Psoas muscle (tissue), 8 donors: ENCODE measurements around the gene LAMC1. TPM values are rescaled to one million over a fixed set of nuclear protein-coding genes. Genes with fewer than 3 reads are reported as not detected.

Source experiments
- ATAC-seq, 4 donors: fragments of 200-7000 bp; cut with Tn5 transposase; one replicate each; pipeline ENCODE4 v1.9.1; 2020; ENCODE audit warnings: moderate library complexity in 3 of 4, mild to moderate bottlenecking in 2 of 4
- DNase-seq, 2 donors: peaks; one replicate each; pipeline ENCODE4 v3.0.0-alpha.2; 2020
- H3K27ac ChIP-seq: fragments of 200-600 bp; one replicate; pipeline ENCODE4 v1.8.0; 2022
- H3K27me3 ChIP-seq, 3 donors: fragments of 200-600 bp in 1 of 3; one replicate each; pipeline versions ENCODE4 v1.6.1 to v1.8.0; 2013 to 2022; ENCODE audit warnings: low read length in 2 of 3, mild to moderate bottlenecking in 2 of 3, moderate library complexity in 1 of 3; ENCODE audit not compliant: insufficient read depth in 3 of 3
- H3K36me3 ChIP-seq, 2 donors: fragments of 200-600 bp in 1 of 2; one replicate each; pipeline versions ENCODE4 v1.6.1 to v1.8.0; 2013 to 2022; ENCODE audit warnings: low read depth in 1 of 2, mild to moderate bottlenecking in 1 of 2, moderate library complexity in 1 of 2; ENCODE audit not compliant: insufficient read depth in 1 of 2
- H3K4me1 ChIP-seq: fragments of 200-600 bp; one replicate; pipeline ENCODE4 v1.8.0; 2022
- H3K4me3 ChIP-seq: fragments of 200-600 bp; one replicate; pipeline ENCODE4 v1.8.0; 2022; ENCODE audit warnings: mild to moderate bottlenecking
- H3K9me3 ChIP-seq: fragments of 200-600 bp; one replicate; pipeline ENCODE4 v1.8.0; 2022
- CTCF ChIP-seq: fragments of 200-600 bp; IDR thresholded peaks from one replicate; pipeline ENCODE4 v1.8.0; 2022; ENCODE audit warnings: antibody characterized with exemption
- WGBS, 3 donors: extraction: QIAGEN DNeasy Blood & Tissue Kit; methylation state at CpG; one replicate each; pipeline versions ENCODE4 v1.1.6 to v1.1.7; 2013; 5-methylcytosine and 5-hydroxymethylcytosine counted together
- intact Hi-C, 2 donors: fragments of 100-400 bp; cut with DNase I; formaldehyde crosslinking; loops; one replicate each; pipeline versions ENCODE4 v1.11.0 to v1.14.2; 2022
- polyA plus RNA-seq, 3 donors: library from polyadenylated mRNA; stranded (reverse); fragments of 200-250 nt; gene quantifications; one replicate each; pipeline ENCODE4 v1.2.3, GENCODE V29; 2013
- total RNA-seq, 4 donors: library from RNA; stranded (reverse); fragmentation: NEBNext Ultra II Directional in 2 of 4; extraction: Animal tissue kit (Norgen Biotek cat#: 25700) in 2 of 4; gene quantifications; one replicate each; pipeline versions ENCODE4 v1.2.1 to v1.2.4, GENCODE V29; 2021 to 2023
- donor health status: healthy with polysubstance abuse.
- donor health status: DM: no; HTN: no; CAD: no; lungs with moderate emphysema.
- donor health status: Bipolar disorder and iron deficiency.
- donor health status: healthy.
- donor health status: DM: yes; HTN: yes; CAD: no.
- donor health status: DM: no; HTN: no; CAD: no.
- donor health status: DM: no; HTN: no; CAD: no.
- donor health status: DM: yes; HTN: yes; CAD: no.

LAMC1 gene
- total and polyA plus RNA-seq, 7 donors, result 28.0 to 94.4 (median 71.4) TPM

DNA sequence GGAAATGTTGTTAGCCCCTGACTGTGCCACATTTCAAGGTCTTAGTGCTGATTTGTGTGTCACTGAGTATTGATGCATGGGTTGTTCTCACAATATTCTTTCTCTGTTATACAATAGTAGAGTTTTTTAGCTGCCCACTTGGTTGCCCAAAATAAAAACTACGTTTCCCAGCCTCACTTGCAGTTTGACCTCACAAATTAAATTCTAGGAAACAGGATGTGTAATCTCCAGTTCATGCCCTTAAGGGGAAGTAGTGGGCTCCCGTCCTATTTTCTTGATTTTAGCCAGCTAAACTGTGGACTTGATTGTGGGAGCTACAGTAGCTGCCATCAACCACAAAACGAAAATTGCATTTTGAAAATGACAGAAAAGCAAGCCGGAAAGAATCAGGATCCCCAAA, 27.3 kb upstream of the LAMC1 start:
- no peaks in the 10 kb centered on the region for H3K27me3 ChIP-seq
- H3K4me1 ChIP-seq, result no peaks in the 10 kb centered on the region
- intact Hi-C loops, result no loop called here
- ATAC-seq (no peak), DNase-seq (no peak)
- H3K27ac ChIP-seq, result no peak overlapping the region
- WGBS, 3 donors, result 63 to 71% (median 65%) methylated on average over 4 of the region's 4 CpGs
- TF ChIP-seq CTCF, result no peak
- no peak overlapping the region for H3K4me3 ChIP-seq
- no peaks in the 10 kb centered on the region for H3K36me3 ChIP-seq
- no peaks in the 10 kb centered on the region for H3K9me3 ChIP-seq

- intact Hi-C loops, result no loop called here
- Histone ChIP-seq H3K36me3 (no peaks in the 10 kb centered on the region), H3K9me3 (no peaks in the 10 kb centered on the region), H3K4me3 (no peak overlapping the region), H3K4me1 (no peaks in the 10 kb centered on the region), H3K27ac (no peak overlapping the region), H3K27me3 (no peaks in the 10 kb centered on the region)
- DNase-seq, result no peak
- WGBS, 3 donors, result 86 to 92% (median 89%) methylated on average over 1 of the region's 1 CpG
- no peak for TF ChIP-seq CTCF
- ATAC-seq, result no peak
Measured at GRCh38 chr1:182996816-182997215, 26.4 kb upstream of the LAMC1 start.

- no peak for ATAC-seq
- no peaks in the 10 kb centered on the region for H3K36me3 ChIP-seq
- no peaks in the 10 kb centered on the region for H3K27me3 ChIP-seq
- H3K4me1 ChIP-seq, result peaks cover 5% of the 10 kb centered on the region
- H3K4me3 ChIP-seq, result no peak overlapping the region
- intact Hi-C loops, result no loop called here
- DNase-seq, result no peak
- TF ChIP-seq CTCF, result no peak
- no peaks in the 10 kb centered on the region for H3K9me3 ChIP-seq
- H3K27ac ChIP-seq, result no peak overlapping the region
Measured at GRCh38 chr1:182998482-182998881, 24.7 kb upstream of the LAMC1 start.

DNA sequence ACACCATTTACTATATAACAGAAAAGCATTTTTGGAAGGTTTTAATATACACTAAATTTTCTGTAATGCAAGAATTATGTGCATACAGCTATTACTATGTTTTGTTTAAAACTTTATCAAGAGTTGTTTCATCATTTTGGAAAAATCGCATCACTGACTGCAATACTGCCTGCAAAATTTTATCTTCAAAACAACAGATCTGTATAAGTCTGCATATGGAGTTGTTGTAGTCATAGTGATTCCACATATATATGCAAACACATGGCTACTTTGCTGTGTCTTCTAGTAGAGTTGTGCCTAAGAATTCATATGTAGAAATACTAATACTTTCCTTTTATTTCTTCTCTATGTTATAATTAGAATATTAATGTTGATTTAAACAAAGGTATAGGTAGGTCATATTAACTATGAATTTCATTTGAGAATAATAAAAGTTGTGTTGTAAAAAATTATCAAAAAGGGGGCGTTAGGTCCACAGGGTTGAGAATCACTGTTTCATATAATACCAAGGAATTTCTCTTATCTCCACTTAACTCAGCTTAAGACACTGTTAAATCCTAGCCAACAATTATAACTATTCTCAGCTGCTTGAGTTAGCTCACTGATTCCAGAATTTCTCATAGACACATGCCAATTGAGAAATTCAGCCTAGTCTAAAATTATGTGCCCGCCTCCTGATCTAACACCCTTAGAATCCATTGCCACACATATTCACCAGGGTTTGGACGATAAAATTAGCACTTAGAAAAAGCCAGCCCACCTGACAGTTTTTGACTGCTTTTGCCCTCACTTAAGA, 22.9 kb upstream of the LAMC1 start:
- no peaks in the 10 kb centered on the region for H3K9me3 ChIP-seq
- DNase-seq, result no peak
- no peaks in the 10 kb centered on the region for H3K27me3 ChIP-seq
- intact Hi-C loops, result no loop called here
- no peaks in the 10 kb centered on the region for H3K36me3 ChIP-seq
- H3K4me3 ChIP-seq, result no peak overlapping the region
- TF ChIP-seq CTCF, result no peak
- peaks cover 5% of the 10 kb centered on the region for H3K4me1 ChIP-seq
- WGBS, 3 donors, result 65 to 72% (median 68%) methylated on average over 4 of the region's 4 CpGs
- H3K27ac ChIP-seq, result no peak overlapping the region
- ATAC-seq, result peak in 1 of 4 donors; percentile 52

DNA sequence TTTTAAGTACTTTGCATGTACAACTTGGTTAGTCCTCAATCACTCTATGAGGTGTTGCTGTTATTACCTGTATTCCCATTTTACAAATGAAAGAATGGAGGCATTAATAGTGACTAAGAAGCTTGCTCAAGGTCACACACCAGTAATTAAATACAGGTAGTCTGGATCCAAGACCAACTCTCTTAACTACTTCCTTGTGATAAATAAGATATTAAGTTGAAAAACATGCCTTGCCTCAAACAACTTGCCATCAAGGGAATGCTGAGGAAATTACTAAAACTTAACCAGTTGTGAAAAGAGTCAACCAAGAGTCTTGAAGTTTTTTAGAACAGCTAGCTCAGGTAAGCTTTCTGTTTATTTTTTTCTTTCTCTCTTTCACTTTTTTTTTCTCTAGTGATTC, 21.0 kb upstream of the LAMC1 start:
- ATAC-seq, result no peak
- Histone ChIP-seq H3K27ac (no peak overlapping the region), H3K36me3 (no peaks in the 10 kb centered on the region), H3K4me3 (no peak overlapping the region), H3K9me3 (no peaks in the 10 kb centered on the region), H3K4me1 (peaks cover 5% of the 10 kb centered on the region), H3K27me3 (no peaks in the 10 kb centered on the region)
- no peak for DNase-seq
- no peak for TF ChIP-seq CTCF
- intact Hi-C loops, result no loop called here
